Measurements from ENCODE around the gene CPNE5.

Gene CPNE5

GRCh38 chr6:36847991-36848390 is 8.7 kb upstream of the CPNE5 start:
- no peak for TF ChIP-seq CTCF (IDR thresholded peaks at IDR 0.05; ENCODE audit: low read depth, low read length, missing control alignments)
- in situ Hi-C loops (cut with HindIII; ENCODE audit: low pct_ligation_motif_present, low sequenced_read_pairs) = no loop called here
- Histone ChIP-seq H3K27me3 (replicated peaks) (no peaks in the 10 kb centered on the region), H3K27ac (no peak overlapping the region), H3K4me3 (ENCODE audit: low read depth, low read length) (no peak overlapping the region), H3K36me3 (replicated peaks) (no peaks in the 10 kb centered on the region)
- DNase-seq = no peak

- Histone ChIP-seq H3K36me3 (replicated peaks) (no peaks in the 10 kb centered on the region), H3K27ac (no peak overlapping the region), H3K4me3 (ENCODE audit: low read depth, low read length) (no peak overlapping the region), H3K27me3 (replicated peaks) (no peaks in the 10 kb centered on the region)
- no peak for TF ChIP-seq CTCF (IDR thresholded peaks at IDR 0.05; ENCODE audit: low read depth, low read length, missing control alignments)
- DNase-seq = no peak
- in situ Hi-C loops (cut with HindIII; ENCODE audit: low pct_ligation_motif_present, low sequenced_read_pairs) = no loop called here
These were observed 7.9 kb upstream of the CPNE5 start for GRCh38 chr6:36847152-36847551.

- no peak for DNase-seq
- no peaks in the 10 kb centered on the region for H3K36me3 ChIP-seq (replicated peaks)
- no peak overlapping the region for H3K27ac ChIP-seq
- no peak for TF ChIP-seq CTCF (IDR thresholded peaks at IDR 0.05; ENCODE audit: low read depth, low read length, missing control alignments)
- no peak overlapping the region for H3K4me3 ChIP-seq (ENCODE audit: low read depth, low read length)
- in situ Hi-C loops (cut with HindIII; ENCODE audit: low pct_ligation_motif_present, low sequenced_read_pairs) = no loop called here
- no peaks in the 10 kb centered on the region for H3K27me3 ChIP-seq (replicated peaks)
These were observed 6.0 kb upstream of the CPNE5 start for GRCh38 chr6:36845233-36845632.

- Histone ChIP-seq H3K4me3 (ENCODE audit: low read depth, low read length) (no peak overlapping the region), H3K36me3 (replicated peaks) (no peaks in the 10 kb centered on the region), H3K27me3 (replicated peaks) (no peaks in the 10 kb centered on the region), H3K27ac (no peak overlapping the region)
- DNase-seq = no peak
- in situ Hi-C loops (cut with HindIII; ENCODE audit: low pct_ligation_motif_present, low sequenced_read_pairs) = no loop called here
- no peak for TF ChIP-seq CTCF (IDR thresholded peaks at IDR 0.05; ENCODE audit: low read depth, low read length, missing control alignments)
These were observed 5.3 kb upstream of the CPNE5 start for GRCh38 chr6:36844232-36845170.

- peaks cover 12% of the 10 kb centered on the region for H3K27me3 ChIP-seq (replicated peaks)
- H3K27ac ChIP-seq = no peak overlapping the region
- no peak for DNase-seq
- H3K36me3 ChIP-seq (replicated peaks) = no peaks in the 10 kb centered on the region
- no peak for TF ChIP-seq CTCF (IDR thresholded peaks at IDR 0.05; ENCODE audit: low read depth, low read length, missing control alignments)
- in situ Hi-C loops (cut with HindIII; ENCODE audit: low pct_ligation_motif_present, low sequenced_read_pairs) = no loop called here
- H3K4me3 ChIP-seq (ENCODE audit: low read depth, low read length) = no peak overlapping the region
These were observed 3.9 kb upstream of the CPNE5 start for GRCh38 chr6:36843170-36843569.

All from brain microvascular endothelial cell (primary cell).